ENCODE results near the gene DDX39B. TPM values are rescaled to one million over a fixed set of nuclear protein-coding genes. Genes with fewer than 3 reads are reported as not detected.
A peak's percentile ranks its signal among the peaks of the same experiment; 100 is the strongest.
"Not testable (repeated sequence)": the region's sequence is repeated elsewhere in the genome, so short reads cannot be mapped to it uniquely, and the experiment has no call there.

DDX39B gene
- total and polyA plus RNA-seq, 4 donors: 146 to 570 (median 253) TPM

DNA sequence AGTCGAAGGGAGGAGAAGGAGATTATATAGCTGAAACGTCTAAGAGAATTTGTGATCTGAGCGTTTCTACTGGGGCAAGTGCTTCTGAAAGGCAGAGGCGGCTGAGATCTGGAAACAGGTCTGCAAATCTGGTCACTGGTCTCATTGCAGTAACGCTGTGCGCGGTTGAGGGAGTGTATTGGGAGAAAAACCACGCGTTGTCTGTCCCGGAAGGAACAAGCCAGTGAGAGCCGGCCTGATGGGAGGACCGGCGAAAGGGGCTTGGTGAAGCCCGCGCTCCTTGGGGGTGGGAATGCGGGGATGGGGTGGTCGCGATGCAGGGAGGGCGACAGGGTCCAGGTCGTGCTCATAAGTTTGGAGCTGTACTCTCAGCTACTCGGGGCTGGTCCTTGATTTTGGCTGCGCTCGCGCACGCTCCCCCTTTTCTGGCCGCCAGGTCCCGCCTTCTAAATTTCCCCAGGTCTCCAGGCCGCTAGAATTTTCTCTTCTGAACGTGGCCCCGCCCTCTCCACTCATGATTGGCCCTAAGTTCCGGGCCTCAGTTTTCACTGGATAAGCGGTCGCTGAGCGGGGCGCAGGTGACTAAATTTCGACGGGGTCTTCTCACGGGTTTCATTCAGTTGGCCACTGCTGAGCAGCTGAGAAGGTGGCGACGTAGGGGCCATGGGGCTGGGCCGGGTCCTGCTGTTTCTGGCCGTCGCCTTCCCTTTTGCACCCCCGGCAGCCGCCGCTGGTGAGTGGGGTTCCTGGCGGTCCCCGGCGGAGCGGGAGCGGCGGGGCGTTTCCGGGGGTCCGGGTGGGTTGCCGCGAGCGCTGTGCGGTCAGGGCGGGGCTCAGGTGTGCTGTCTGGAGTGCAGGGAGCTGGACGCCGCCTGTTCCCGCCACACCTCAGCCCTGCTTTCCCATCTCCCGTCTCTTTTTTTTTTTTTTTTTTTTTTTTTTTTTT, 44.0 kb downstream of the DDX39B start, which contains the start of gene MICB:
MICB (plus strand) TSS at position 615 of the 946 bp plus-strand sequence; CDS start at position 664, 49 bp downstream.
- WGBS, 2 donors: 1 to 2% methylated on average over 57 to 64 of the region's 64 CpGs
- peak; percentile 83 to 89 for DNase-seq
- Histone ChIP-seq H3K27ac (ENCODE audit: low read depth in 1 of 2, low read length in 2 of 2) (peak within 1 kb of the TSS in 1 of 2 donors; percentile 17), H3K4me3 (ENCODE audit: low read length in 2 of 2) (peak within 1 kb of the TSS; percentile 2 to 70), H3K36me3 (ENCODE audit: control insufficient read depth in 1 of 2, insufficient read depth in 2 of 2, low read length in 1 of 2) (no peaks in the 10 kb centered on the region), H3K27me3 (ENCODE audit: control insufficient read depth in 1 of 2, insufficient read depth in 2 of 2, low read length in 1 of 2) (no peaks in the 10 kb centered on the region), H3K9me3 (ENCODE audit: control insufficient read depth, low read length) (no peaks in the 10 kb centered on the region), H3K4me1 (ENCODE audit: control insufficient read depth in 1 of 2, insufficient read depth in 2 of 2, low read length in 2 of 2) (peaks cover 0 to 1% of the 10 kb centered on the region in 2 donors)
- intact Hi-C loops (cut with DNase I): loop anchor here in 1 of 2 donors (5.0 kb wide), 1 partner anchor 99 kb away; no protein-coding TSS in a partner anchor
- ATAC-seq (ENCODE audit: low FRiP score): peak; percentile 77

DNA sequence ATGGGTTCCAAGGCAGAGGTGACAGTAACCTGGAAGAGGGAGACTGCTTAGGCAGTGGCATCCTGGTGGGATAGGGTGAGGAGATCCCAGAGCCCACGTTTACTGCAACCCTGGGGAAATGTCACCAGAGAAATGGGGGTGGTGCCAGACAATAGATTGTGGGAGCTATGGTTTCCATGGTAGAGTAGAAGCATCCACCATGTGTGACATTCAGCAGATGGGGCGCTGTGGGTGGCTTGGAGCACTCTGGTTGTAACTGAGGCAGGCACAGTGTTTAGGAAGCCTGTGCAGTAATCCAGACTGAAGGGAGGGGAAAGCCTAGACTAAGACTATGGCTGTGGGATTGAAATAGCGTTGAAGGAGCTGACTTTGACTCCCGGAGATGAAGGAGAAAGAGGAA, 45.0 kb downstream of the DDX39B start:
- H3K9me3 ChIP-seq (ENCODE audit: control insufficient read depth, low read length); H3K4me3 ChIP-seq (ENCODE audit: low read length in 2 of 2); ATAC-seq (ENCODE audit: low FRiP score); H3K4me1 ChIP-seq (ENCODE audit: control insufficient read depth in 1 of 2, insufficient read depth in 2 of 2, low read length in 2 of 2); H3K36me3 ChIP-seq (ENCODE audit: control insufficient read depth in 1 of 2, insufficient read depth in 2 of 2, low read length in 1 of 2); DNase-seq; H3K27me3 ChIP-seq (ENCODE audit: control insufficient read depth in 1 of 2, insufficient read depth in 2 of 2, low read length in 1 of 2): not testable (repeated sequence)
- H3K27ac ChIP-seq (ENCODE audit: low read depth in 1 of 2, low read length in 2 of 2): peak overlapping the region in 1 of 2 donors; percentile 16
- 47 to 63% methylated on average over 3 to 4 of the region's 4 CpGs for WGBS, 2 donors
- intact Hi-C loops (cut with DNase I): loop anchor here in 1 of 2 donors (5.0 kb wide), 1 partner anchor 100 kb away; no protein-coding TSS in a partner anchor

DNA sequence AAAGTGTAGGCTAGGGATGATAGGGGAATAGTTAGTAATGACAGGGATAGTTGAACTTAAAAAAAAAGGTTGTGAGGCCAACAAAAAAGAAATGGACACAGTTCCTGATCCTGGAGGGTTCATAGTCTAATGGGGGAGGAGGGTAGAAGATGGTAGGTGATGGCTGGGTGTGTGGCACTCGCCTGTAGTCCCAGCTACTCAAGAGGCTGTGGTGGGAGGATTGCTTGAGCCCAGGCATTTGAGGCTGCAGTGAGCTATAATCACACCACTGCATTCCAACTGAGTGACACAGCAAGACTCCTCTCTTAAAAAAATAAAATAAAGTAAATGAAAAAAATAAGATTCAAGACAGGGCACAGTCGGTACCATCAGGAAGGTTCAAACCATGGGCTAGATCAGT, 46.2 kb downstream of the DDX39B start:
- WGBS, 2 donors: 26 to 54% methylated on average over 2 of the region's 2 CpGs
- Histone ChIP-seq H3K9me3 (ENCODE audit: control insufficient read depth, low read length) (no peaks in the 10 kb centered on the region), H3K27ac (ENCODE audit: low read depth in 1 of 2, low read length in 2 of 2) (no peak overlapping the region), H3K27me3 (ENCODE audit: control insufficient read depth in 1 of 2, insufficient read depth in 2 of 2, low read length in 1 of 2) (no peaks in the 10 kb centered on the region), H3K4me1 (ENCODE audit: control insufficient read depth in 1 of 2, insufficient read depth in 2 of 2, low read length in 2 of 2) (peaks cover 0 to 1% of the 10 kb centered on the region in 2 donors), H3K36me3 (ENCODE audit: control insufficient read depth in 1 of 2, insufficient read depth in 2 of 2, low read length in 1 of 2) (no peaks in the 10 kb centered on the region), H3K4me3 (ENCODE audit: low read length in 2 of 2) (no peak overlapping the region)
- intact Hi-C loops (cut with DNase I): loop anchor here in 1 of 2 donors (5.0 kb wide), 1 partner anchor 102 kb away; no protein-coding TSS in a partner anchor
- ATAC-seq (ENCODE audit: low FRiP score): no peak
- DNase-seq: no peak

DNA sequence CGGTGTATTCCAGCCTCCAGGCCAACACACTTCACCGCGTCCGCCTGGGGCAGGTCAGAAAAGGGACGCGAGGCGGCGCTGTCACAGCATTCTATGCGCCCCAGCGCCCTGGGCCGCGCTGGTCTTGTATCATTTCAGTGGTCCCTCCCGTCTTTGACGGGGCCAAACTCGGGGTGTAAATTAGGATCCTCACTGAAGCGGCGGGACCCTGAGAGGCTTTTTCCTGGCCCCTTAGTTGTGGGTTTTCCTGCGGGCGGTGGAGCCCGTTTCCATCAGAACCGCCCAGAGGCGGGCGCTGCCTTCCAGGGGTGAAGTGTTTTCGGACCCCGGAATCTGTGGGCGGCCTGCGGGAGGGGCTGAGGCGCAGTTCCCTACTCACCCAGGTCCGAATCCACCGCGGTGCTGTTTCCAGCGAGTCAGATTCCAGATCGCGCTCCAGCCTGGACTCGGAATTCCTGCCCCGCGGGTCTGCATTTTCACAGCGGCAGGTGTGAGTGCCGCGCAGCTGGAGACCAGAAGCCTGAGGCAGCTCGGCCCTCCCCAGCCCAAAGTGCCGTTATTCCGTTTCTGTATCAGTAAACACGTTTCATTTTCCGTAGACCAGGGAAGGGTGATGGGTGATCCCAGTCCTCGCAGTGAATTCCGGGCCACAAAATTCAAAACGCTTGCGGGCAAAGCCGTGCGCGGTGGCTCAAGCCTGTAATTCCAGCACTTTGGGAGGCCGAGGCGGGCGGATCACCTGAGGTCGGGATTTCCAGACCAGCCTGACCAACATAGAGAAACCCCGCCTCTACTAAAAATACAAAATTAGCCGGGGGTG, 47.7 kb downstream of the DDX39B start:
- no peaks in the 10 kb centered on the region for H3K9me3 ChIP-seq (ENCODE audit: control insufficient read depth, low read length)
- H3K27me3 ChIP-seq (ENCODE audit: control insufficient read depth in 1 of 2, insufficient read depth in 2 of 2, low read length in 1 of 2): no peaks in the 10 kb centered on the region
- WGBS, 2 donors: 0 to 2% methylated on average over 56 to 58 of the region's 58 CpGs
- H3K4me1 ChIP-seq (ENCODE audit: control insufficient read depth in 1 of 2, insufficient read depth in 2 of 2, low read length in 2 of 2): peaks cover 0 to 1% of the 10 kb centered on the region in 2 donors
- H3K4me3 ChIP-seq (ENCODE audit: low read length in 2 of 2): peak overlapping the region; percentile 53 to 57
- H3K36me3 ChIP-seq (ENCODE audit: control insufficient read depth in 1 of 2, insufficient read depth in 2 of 2, low read length in 1 of 2): no peaks in the 10 kb centered on the region
- peak overlapping the region in 1 of 2 donors; percentile 28 for H3K27ac ChIP-seq (ENCODE audit: low read depth in 1 of 2, low read length in 2 of 2)
- intact Hi-C loops (cut with DNase I): loop anchor here in 1 of 2 donors (5.0 kb wide), 1 partner anchor 48 kb away; the partner anchor contains the start of gene DDX39B
- DNase-seq (peak; percentile 90 to 95), ATAC-seq (ENCODE audit: low FRiP score) (peak; percentile 88)

DNA sequence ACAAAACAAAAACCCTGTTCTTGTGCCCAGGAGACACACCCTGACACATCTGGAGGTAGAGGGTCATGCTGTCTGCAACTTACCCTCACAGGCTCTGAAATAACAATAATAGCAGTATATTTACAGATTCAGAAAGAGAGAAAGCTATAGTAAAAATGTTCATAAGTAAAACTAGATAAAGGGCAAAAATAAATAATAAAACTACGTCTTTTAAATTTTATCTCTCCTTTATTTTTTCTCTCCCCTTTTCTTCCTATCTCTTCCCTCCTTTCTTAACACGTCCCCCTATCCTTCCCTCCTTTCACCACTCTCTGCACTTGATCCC, 48.3 kb downstream of the DDX39B start:
- H3K4me1 ChIP-seq (ENCODE audit: control insufficient read depth in 1 of 2, insufficient read depth in 2 of 2, low read length in 2 of 2); H3K27ac ChIP-seq (ENCODE audit: low read depth in 1 of 2, low read length in 2 of 2); H3K36me3 ChIP-seq (ENCODE audit: control insufficient read depth in 1 of 2, insufficient read depth in 2 of 2, low read length in 1 of 2); H3K27me3 ChIP-seq (ENCODE audit: control insufficient read depth in 1 of 2, insufficient read depth in 2 of 2, low read length in 1 of 2); H3K9me3 ChIP-seq (ENCODE audit: control insufficient read depth, low read length); DNase-seq; ATAC-seq (ENCODE audit: low FRiP score); H3K4me3 ChIP-seq (ENCODE audit: low read length in 2 of 2): not testable (repeated sequence)
- intact Hi-C loops (cut with DNase I): loop anchor here in 1 of 2 donors (5.0 kb wide), 1 partner anchor 49 kb away; the partner anchor contains the start of gene DDX39B
- 0 to 2% methylated on average over 2 of the region's 2 CpGs for WGBS, 2 donors

DNA sequence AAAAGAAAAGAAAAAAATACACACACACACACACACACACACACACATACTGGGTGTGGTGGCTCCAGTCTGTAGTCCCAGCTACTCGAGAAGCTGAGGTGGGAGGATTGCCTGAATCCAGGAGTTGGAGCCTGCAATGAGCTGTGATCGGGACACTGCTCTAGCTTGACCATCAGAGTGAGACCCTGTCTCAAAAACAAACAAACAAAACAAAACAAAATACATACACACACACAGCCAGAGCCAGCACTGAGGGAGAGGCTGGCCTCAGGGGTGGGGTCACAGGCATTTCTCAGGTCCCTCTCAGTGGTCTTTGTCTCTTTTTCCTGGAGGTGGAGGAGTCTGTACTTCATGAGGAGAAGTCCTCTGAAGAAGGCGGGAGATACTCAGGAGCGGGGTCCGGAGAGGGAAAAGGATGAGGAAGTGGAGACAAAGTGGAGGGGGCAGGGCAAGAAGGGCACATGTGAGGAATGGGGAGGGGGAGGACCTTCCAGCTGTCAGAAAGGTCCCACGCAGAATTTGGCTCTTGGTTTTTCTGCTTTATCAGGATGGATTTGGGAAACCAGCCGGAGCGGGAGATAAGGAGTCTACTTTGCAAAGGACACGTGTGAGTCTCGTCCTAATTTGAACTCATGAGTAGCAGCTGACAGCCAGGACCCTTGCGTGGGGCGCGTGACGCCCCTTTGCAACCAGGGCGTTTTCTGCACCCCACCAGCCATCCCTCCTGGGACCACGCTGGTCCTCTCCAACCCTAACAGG, 51.5 kb downstream of the DDX39B start:
- Histone ChIP-seq H3K27ac (ENCODE audit: low read depth in 1 of 2, low read length in 2 of 2) (no peak overlapping the region), H3K4me1 (ENCODE audit: control insufficient read depth in 1 of 2, insufficient read depth in 2 of 2, low read length in 2 of 2) (no peaks in the 10 kb centered on the region), H3K4me3 (ENCODE audit: low read length in 2 of 2) (no peak overlapping the region), H3K9me3 (ENCODE audit: control insufficient read depth, low read length) (no peaks in the 10 kb centered on the region), H3K27me3 (ENCODE audit: control insufficient read depth in 1 of 2, insufficient read depth in 2 of 2, low read length in 1 of 2) (no peaks in the 10 kb centered on the region), H3K36me3 (ENCODE audit: control insufficient read depth in 1 of 2, insufficient read depth in 2 of 2, low read length in 1 of 2) (no peaks in the 10 kb centered on the region)
- ATAC-seq (ENCODE audit: low FRiP score): no peak
- 59 to 73% methylated on average over 15 to 16 of the region's 16 CpGs for WGBS, 2 donors
- no peak for DNase-seq
- intact Hi-C loops (cut with DNase I): loop anchor here in 1 of 2 donors (5.0 kb wide), 1 partner anchor 52 kb away; the partner anchor contains the start of gene DDX39B

DNA sequence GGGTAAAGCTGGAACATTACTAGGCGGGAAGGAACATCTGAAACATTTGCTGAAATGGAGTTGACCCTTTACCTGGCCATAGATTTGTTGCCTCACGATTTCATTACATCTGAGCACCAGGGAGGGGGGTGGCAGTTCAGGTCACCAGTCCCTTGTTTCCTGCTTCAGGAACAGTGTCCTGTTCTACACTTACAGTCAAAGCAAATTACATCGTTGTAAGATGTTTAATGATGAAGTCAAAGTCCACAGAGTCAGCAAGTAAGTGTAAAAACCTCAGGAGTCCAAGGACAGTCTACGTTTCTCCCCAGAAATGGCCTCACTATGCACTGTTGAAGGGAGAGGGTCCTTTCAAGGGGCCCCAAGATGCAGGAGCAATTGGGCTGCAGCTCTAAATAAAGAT, 52.7 kb downstream of the DDX39B start:
- no peaks in the 10 kb centered on the region for H3K27me3 ChIP-seq (ENCODE audit: control insufficient read depth in 1 of 2, insufficient read depth in 2 of 2, low read length in 1 of 2)
- no peak overlapping the region for H3K4me3 ChIP-seq (ENCODE audit: low read length in 2 of 2)
- ATAC-seq (ENCODE audit: low FRiP score) (no peak), DNase-seq (no peak)
- H3K36me3 ChIP-seq (ENCODE audit: control insufficient read depth in 1 of 2, insufficient read depth in 2 of 2, low read length in 1 of 2): no peaks in the 10 kb centered on the region
- no peak overlapping the region for H3K27ac ChIP-seq (ENCODE audit: low read depth in 1 of 2, low read length in 2 of 2)
- H3K4me1 ChIP-seq (ENCODE audit: control insufficient read depth in 1 of 2, insufficient read depth in 2 of 2, low read length in 2 of 2): no peaks in the 10 kb centered on the region
- H3K9me3 ChIP-seq (ENCODE audit: control insufficient read depth, low read length): no peaks in the 10 kb centered on the region
- intact Hi-C loops (cut with DNase I): no loop called here
- 70 to 84% methylated on average over 4 of the region's 4 CpGs for WGBS, 2 donors

DNA sequence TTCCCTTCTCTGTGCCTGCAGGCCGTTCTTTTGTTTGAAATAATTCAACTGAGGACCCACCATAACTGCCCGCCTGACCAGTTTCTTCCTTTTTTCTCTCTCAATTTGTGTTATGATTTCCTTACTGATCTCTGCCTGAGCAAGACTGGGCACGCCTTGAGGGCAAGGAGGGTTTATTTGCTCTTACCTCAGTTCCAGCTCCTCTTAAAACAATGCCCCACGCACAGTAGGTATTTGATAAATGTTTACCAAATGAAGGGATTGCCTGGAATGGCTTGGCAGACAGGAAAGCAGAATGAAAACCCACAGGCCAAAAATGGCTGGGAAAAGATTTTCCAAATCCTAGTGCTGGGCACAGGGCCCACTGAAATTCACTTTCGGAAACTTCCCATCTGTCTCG, 54.1 kb downstream of the DDX39B start:
- H3K9me3 ChIP-seq (ENCODE audit: control insufficient read depth, low read length); H3K27ac ChIP-seq (ENCODE audit: low read depth in 1 of 2, low read length in 2 of 2); ATAC-seq (ENCODE audit: low FRiP score); H3K4me1 ChIP-seq (ENCODE audit: control insufficient read depth in 1 of 2, insufficient read depth in 2 of 2, low read length in 2 of 2); H3K4me3 ChIP-seq (ENCODE audit: low read length in 2 of 2); DNase-seq; H3K36me3 ChIP-seq (ENCODE audit: control insufficient read depth in 1 of 2, insufficient read depth in 2 of 2, low read length in 1 of 2); intact Hi-C loops (cut with DNase I); H3K27me3 ChIP-seq (ENCODE audit: control insufficient read depth in 1 of 2, insufficient read depth in 2 of 2, low read length in 1 of 2): not testable (repeated sequence)
- WGBS, 2 donors: 81 to 84% methylated on average over 6 of the region's 6 CpGs

All from aorta (tissue), 5 donors.